Medulla oblongata (tissue), 1 donor: ENCODE measurements around the gene MCF2L2.

Experiments used
- DNase-seq: peaks from one replicate; pipeline ENCODE4 v3.0.0-alpha.2; 2015; ENCODE audit errors: extremely low spot score

MCF2L2 gene

GRCh38 chr3:183327343-183327742, 101.1 kb downstream of the MCF2L2 start:
- no peak for DNase-seq

GRCh38 chr3:183324083-183324482, 104.3 kb downstream of the MCF2L2 start:
- no peak for DNase-seq

GRCh38 chr3:183319371-183319770, 109.0 kb downstream of the MCF2L2 start:
- DNase-seq = no peak

GRCh38 chr3:183318877-183319276, 109.5 kb downstream of the MCF2L2 start:
- DNase-seq = no peak

GRCh38 chr3:183317886-183318865, 110.2 kb downstream of the MCF2L2 start:
- DNase-seq = no peak

- no peak for DNase-seq
Measured at GRCh38 chr3:183317271-183317670, 111.1 kb downstream of the MCF2L2 start.

GRCh38 chr3:183315739-183316138, 112.7 kb downstream of the MCF2L2 start:
- no peak for DNase-seq

GRCh38 chr3:183313764-183314163, 114.7 kb downstream of the MCF2L2 start:
- DNase-seq = no peak

GRCh38 chr3:183313351-183313750, 115.1 kb downstream of the MCF2L2 start:
- DNase-seq = peak; percentile 29

GRCh38 chr3:183312433-183312832, 116.0 kb downstream of the MCF2L2 start:
- DNase-seq = no peak

GRCh38 chr3:183310936-183311335, 117.5 kb downstream of the MCF2L2 start:
- DNase-seq = no peak

GRCh38 chr3:183309276-183309675, 119.1 kb downstream of the MCF2L2 start:
- no peak for DNase-seq

- DNase-seq = peak; percentile 67
Measured at GRCh38 chr3:183308751-183309150, 119.7 kb downstream of the MCF2L2 start.

GRCh38 chr3:183307749-183308148, 120.7 kb downstream of the MCF2L2 start:
- DNase-seq = no peak

- DNase-seq = peak; percentile 91
Measured at GRCh38 chr3:183306798-183307671, 121.4 kb downstream of the MCF2L2 start.

GRCh38 chr3:183303690-183304089, 124.7 kb downstream of the MCF2L2 start:
- DNase-seq = no peak

GRCh38 chr3:183301937-183302580, 126.4 kb downstream of the MCF2L2 start:
- DNase-seq = no peak

- DNase-seq = no peak
Measured at GRCh38 chr3:183300996-183301562, 127.3 kb downstream of the MCF2L2 start.

GRCh38 chr3:183299976-183300375, 128.4 kb downstream of the MCF2L2 start:
- no peak for DNase-seq

- DNase-seq = peak; percentile 77
Measured at GRCh38 chr3:183298701-183299153, 129.7 kb downstream of the MCF2L2 start.

- no peak for DNase-seq
Measured at GRCh38 chr3:183296944-183297343, 131.5 kb downstream of the MCF2L2 start.
